B cell (primary cell): ENCODE measurements around the gene ST6GALNAC1. TPM values are rescaled to one million over a fixed set of nuclear protein-coding genes. Genes with fewer than 3 reads are reported as not detected.

Source experiments
- ATAC-seq: fragments of 200-7000 bp; cut with Tn5 transposase; one replicate; pipeline ENCODE4 v1.10.0; 2021; ENCODE audit warnings: low read depth, mild to moderate bottlenecking, moderate number of reproducible peaks, moderate library complexity
- CTCF ChIA-PET: fragments of 350-600 bp; sonication (Branson Sonifier 250); formaldehyde crosslinking; loops from one replicate; lab custom pipeline; 2021; ENCODE audit warnings: antibody characterized with exemption, inconsistent platforms; lab: Charles Lee
- POLR2A ChIA-PET: fragments of 350-600 bp; sonication (Branson Sonifier 250); formaldehyde crosslinking; loops from one replicate; lab custom pipeline; 2021; ENCODE audit warnings: antibody characterized with exemption; lab: Charles Lee
- DNase-seq: peaks from one replicate; pipeline ENCODE4 v3.0.0; 2013
- H2AFZ ChIP-seq: 2 replicates; pipeline ENCODE4 v1.6.1; 2012; ENCODE audit warnings: mild to moderate bottlenecking, low read depth, low read length; ENCODE audit not compliant: insufficient read depth, poor library complexity, severe bottlenecking
- H3K27ac ChIP-seq, 2 donors: 1 replicate in 1 of 2; 2 replicates in 1 of 2; pipeline ENCODE4 v1.5.1; 2012 to 2013; ENCODE audit warnings: low read length in 2 of 2, mild to moderate bottlenecking in 2 of 2, moderate library complexity in 1 of 2
- H3K27me3 ChIP-seq, 4 experiments: fragments of 200-600 bp in 1 of 4; sonication (generic) in 1 of 4; replicated peaks in 1 of 4; 1 replicate in 2 of 4; 2 replicates in 2 of 4; pipeline versions ENCODE4 v1.6.1 to v1.7.0; 2013 to 2016; ENCODE audit warnings: low read length in 3 of 4, mild to moderate bottlenecking in 2 of 4, mixed read lengths in 1 of 4, moderate library complexity in 1 of 4; ENCODE audit not compliant: insufficient read depth in 4 of 4, control insufficient read depth in 3 of 4; ENCODE audit errors: control extremely low read depth in 1 of 4
- H3K36me3 ChIP-seq, 2 experiments: replicated peaks in 1 of 2; 1 replicate in 1 of 2; 2 replicates in 1 of 2; pipeline versions ENCODE4 v1.6.1 to v1.7.1; 2013; ENCODE audit warnings: low read length in 1 of 2; ENCODE audit not compliant: insufficient read depth in 2 of 2, control insufficient read depth in 1 of 2; ENCODE audit errors: control extremely low read depth in 1 of 2, extremely low read depth in 1 of 2
- H3K4me1 ChIP-seq, 2 donors: fragments of 200-600 bp in 1 of 2; sonication (generic) in 1 of 2; 1 replicate in 1 of 2; 2 replicates in 1 of 2; pipeline versions ENCODE4 v1.5.1 to v1.6.1; 2013 to 2017; ENCODE audit warnings: low read length in 2 of 2; ENCODE audit not compliant: control insufficient read depth in 2 of 2, insufficient read depth in 2 of 2
- H3K4me2 ChIP-seq: replicated peaks from 2 replicates; pipeline ENCODE3; 2012; ENCODE audit warnings: mild to moderate bottlenecking, low read depth, low read length; ENCODE audit not compliant: poor library complexity, severe bottlenecking
- H3K4me3 ChIP-seq, 5 experiments: fragments of 200-600 bp in 1 of 5; sonication (generic) in 1 of 5; 1 replicate in 3 of 5; 2 replicates in 2 of 5; pipeline versions ENCODE4 v1.5.1 to v1.7.0; 2011 to 2016; ENCODE audit warnings: low read length in 4 of 5, mild to moderate bottlenecking in 4 of 5, low read depth in 2 of 5, control low read depth in 1 of 5, moderate library complexity in 1 of 5; ENCODE audit not compliant: insufficient read depth in 1 of 5; ENCODE audit errors: control extremely low read depth in 1 of 5, extremely low read depth in 1 of 5
- H3K79me2 ChIP-seq: fragments of 200-600 bp; sonication (generic); one replicate; pipeline ENCODE4 v1.6.0; 2016; ENCODE audit warnings: low read length; ENCODE audit not compliant: control insufficient read depth, insufficient read depth
- H3K9ac ChIP-seq: fragments of 200-600 bp; sonication (generic); 2 replicates; pipeline ENCODE4 v1.6.1; 2017; ENCODE audit warnings: mild to moderate bottlenecking, low read length, moderate library complexity
- H3K9me3 ChIP-seq, 3 donors: one replicate each; pipeline versions ENCODE4 v1.6.1 to v1.7.1; 2013; ENCODE audit warnings: low read length in 2 of 3; ENCODE audit not compliant: control insufficient read depth in 2 of 3, insufficient read depth in 1 of 3; ENCODE audit errors: control extremely low read depth in 1 of 3
- H4K20me1 ChIP-seq: 2 replicates; pipeline ENCODE4 v1.6.0; 2012; ENCODE audit warnings: mild to moderate bottlenecking, low read length; ENCODE audit not compliant: insufficient read depth, control insufficient read depth, poor library complexity, severe bottlenecking
- H3K27ac Mint-ChIP-seq: one replicate; pipeline ENCODE4 v1.8.0; 2021; ENCODE audit warnings: mixed read lengths
- H3K27me3 Mint-ChIP-seq: one replicate; pipeline ENCODE4 v1.8.0; 2021; ENCODE audit warnings: mixed read lengths
- H3K4me1 Mint-ChIP-seq: one replicate; pipeline ENCODE4 v1.8.0; 2021; ENCODE audit warnings: mixed read lengths
- H3K4me3 Mint-ChIP-seq: one replicate; pipeline ENCODE4 v1.8.0; 2021; ENCODE audit warnings: mixed read lengths
- H3K9me3 Mint-ChIP-seq: one replicate; pipeline ENCODE4 v1.8.0; 2022; ENCODE audit warnings: mixed read lengths; ENCODE audit not compliant: insufficient read depth
- CTCF ChIP-seq: fragments of 200-600 bp; IDR thresholded peaks from one replicate; pipeline ENCODE4 v1.8.0; 2022; ENCODE audit warnings: antibody characterized with exemption, mild to moderate bottlenecking
- EZH2 ChIP-seq: IDR thresholded peaks from 2 replicates; pipeline ENCODE4 v1.6.1; 2012; ENCODE audit warnings: borderline replicate concordance, low read depth, mild to moderate bottlenecking, moderate library complexity, low read length; ENCODE audit not compliant: insufficient read depth, poor library complexity, severe bottlenecking
- WGBS: methylation state at CpG from one replicate; pipeline ENCODE4 v1.1.5; 2013; ENCODE audit warnings: missing lambda C conversion rate; ENCODE audit not compliant: insufficient coverage; 5-methylcytosine and 5-hydroxymethylcytosine counted together
- intact Hi-C: fragments of 100-400 bp; cut with micrococcal nuclease; formaldehyde crosslinking; loops from one replicate; pipeline ENCODE4 v1.10.0; 2022
- polyA plus RNA-seq: library from polyadenylated mRNA; depleted of rRNA; stranded (reverse); fragments of >200 nt; gene quantifications from 2 replicates; pipeline ENCODE4 v1.2.3, GENCODE V29; 2012
- total RNA-seq, 2 donors: library from RNA; stranded (reverse); fragments of 120-200 nt in 1 of 2; gene quantifications; 1 replicate in 1 of 2; 2 replicates in 1 of 2; pipeline versions ENCODE4 v1.2.3 to v1.2.4, GENCODE V29; 2013 to 2022

Gene ST6GALNAC1
- total and polyA plus RNA-seq, 2 donors (not counting 1 experiment from before 2014, with no cell fraction given), result not detected

- DNase-seq, result no peak
- no peaks in the 10 kb centered on the region for H3K79me2 ChIP-seq
- ATAC-seq, result no peak
- H3K36me3 ChIP-seq, result no peaks in the 10 kb centered on the region
- no peak overlapping the region for H3K4me2 ChIP-seq
- ChIA-PET POLR2A (no interaction called here), CTCF (interaction anchor here (0.6 kb wide), 1 partner anchor 62 kb away, joined by 3 read pairs; no protein-coding TSS in a partner anchor)
- Mint-ChIP-seq H3K4me1 (no peaks in the 10 kb centered on the region), H3K27me3 (peaks cover 4% of the 10 kb centered on the region), H3K4me3 (no peak overlapping the region), H3K9me3 (no peaks in the 10 kb centered on the region), H3K27ac (no peak overlapping the region)
- H3K27ac ChIP-seq, result no peak overlapping the region
- H3K4me3 ChIP-seq, result no peak overlapping the region
- H2AFZ ChIP-seq, result no peak overlapping the region
- H3K27me3 ChIP-seq, result peaks cover 0 to 5% (median 0%) of the 10 kb centered on the region in 4 experiments
- H3K4me1 ChIP-seq, result no peaks in the 10 kb centered on the region
- TF ChIP-seq CTCF, result no peak
- TF ChIP-seq EZH2, result no peak
- H4K20me1 ChIP-seq, result no peaks in the 10 kb centered on the region
- intact Hi-C loops, result no loop called here
- no peaks in the 10 kb centered on the region for H3K9me3 ChIP-seq
- H3K9ac ChIP-seq, result no peak overlapping the region
- WGBS, result 91% methylated on average over 12 of the region's 12 CpGs
Observed at GRCh38 chr17:76685366-76685765, 41.8 kb upstream of the ST6GALNAC1 start.

DNA sequence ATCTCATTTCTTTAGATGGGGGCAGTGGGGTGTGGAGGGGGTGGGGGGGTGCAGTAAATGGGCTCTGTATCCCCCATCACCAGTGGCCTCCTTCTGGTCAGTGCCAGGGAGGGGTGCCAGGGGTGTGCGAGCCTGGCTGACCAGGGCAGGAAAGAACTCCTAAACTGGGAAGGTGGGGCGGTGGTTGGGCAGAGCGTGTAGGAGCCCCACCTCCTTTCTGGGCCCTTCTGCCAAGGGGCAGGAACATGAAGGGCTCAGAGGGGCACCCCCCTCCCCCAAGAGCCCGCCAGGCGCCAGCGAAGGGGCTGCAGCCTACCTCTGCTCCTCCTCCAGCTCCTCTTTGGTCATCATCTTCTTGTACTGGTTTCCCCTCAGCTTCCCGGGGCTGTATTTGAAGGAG lies 41.2 kb upstream of the ST6GALNAC1 start:
- intact Hi-C loops, result no loop called here
- H3K4me1 Mint-ChIP-seq, result no peaks in the 10 kb centered on the region
- peaks cover 4% of the 10 kb centered on the region for H3K27me3 Mint-ChIP-seq
- no peaks in the 10 kb centered on the region for H3K9me3 Mint-ChIP-seq
- Histone ChIP-seq H4K20me1 (no peaks in the 10 kb centered on the region), H2AFZ (no peak overlapping the region), H3K4me1 (no peaks in the 10 kb centered on the region), H3K9ac (no peak overlapping the region), H3K27ac (no peak overlapping the region), H3K4me2 (no peak overlapping the region), H3K9me3 (no peaks in the 10 kb centered on the region), H3K36me3 (no peaks in the 10 kb centered on the region), H3K79me2 (no peaks in the 10 kb centered on the region), H3K4me3 (no peak overlapping the region), H3K27me3 (peaks cover 0 to 5% (median 0%) of the 10 kb centered on the region in 4 experiments)
- no peak for TF ChIP-seq CTCF
- no peak for TF ChIP-seq EZH2
- no peak overlapping the region for H3K27ac Mint-ChIP-seq
- no peak overlapping the region for H3K4me3 Mint-ChIP-seq
- ATAC-seq (no peak), DNase-seq (no peak)
- ChIA-PET CTCF (interaction anchor here (0.6 kb wide), 1 partner anchor 62 kb away, joined by 3 read pairs; no protein-coding TSS in a partner anchor), POLR2A (no interaction called here)
- 100% methylated on average over 1 of the region's 7 CpGs for WGBS
